CD4-positive, alpha-beta T cell treated with Interleukin-21 for 1 hour (primary cell): ENCODE measurements around the gene PTPRD.

Experiments
- DNase-seq: peaks from one replicate; pipeline ENCODE4 v3.0.0-alpha.2; 2020

PTPRD gene

GRCh38 chr9:10612641-10613398 is at the start of gene PTPRD:
PTPRD (minus strand) TSS chr9:10613002.
- no peak for DNase-seq

DNA sequence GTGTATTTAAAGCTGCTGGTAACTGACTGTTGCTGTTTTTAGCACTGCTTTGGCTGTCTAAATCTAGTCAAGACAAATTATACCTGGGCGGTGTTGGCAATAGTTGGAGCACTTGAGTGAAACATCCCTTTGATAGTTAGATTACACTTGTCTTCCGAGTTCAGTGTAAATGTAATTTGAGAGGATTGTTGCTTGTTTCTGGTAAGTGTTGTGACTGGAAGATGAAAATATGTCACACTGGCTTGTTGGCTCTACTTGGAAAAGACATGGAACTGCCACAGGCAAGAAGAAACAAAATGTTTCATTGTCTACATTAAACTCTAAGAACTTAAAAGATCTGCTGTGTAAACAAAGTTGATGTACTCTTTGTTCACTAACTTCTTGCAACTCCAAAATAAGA is 49.2 kb upstream of the PTPRD start:
- no peak for DNase-seq

GRCh38 chr9:10661376-10661775 is 48.6 kb upstream of the PTPRD start:
- no peak for DNase-seq

DNA sequence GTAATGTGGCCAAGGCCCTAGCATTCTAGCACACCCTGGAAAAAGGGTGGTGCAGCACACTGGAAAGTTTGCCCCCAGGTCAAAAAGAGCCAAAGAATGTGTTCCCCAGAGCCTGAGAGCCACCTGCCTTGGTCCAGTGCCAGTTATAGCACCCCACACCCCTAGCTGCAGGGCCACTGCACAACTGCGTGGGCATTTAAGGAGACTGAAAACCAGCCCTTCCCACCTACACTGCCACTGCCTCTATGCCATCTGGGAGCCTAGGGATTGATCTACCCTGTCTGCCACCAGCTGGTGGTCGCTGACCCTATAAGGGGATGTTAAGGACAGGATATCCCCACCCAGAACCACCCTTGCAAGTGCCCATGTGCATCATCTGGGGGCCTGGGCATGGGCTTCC is 38.2 kb upstream of the PTPRD start:
- no peak for DNase-seq

GRCh38 chr9:10649076-10649475 is 36.3 kb upstream of the PTPRD start:
- DNase-seq, result no peak

DNA sequence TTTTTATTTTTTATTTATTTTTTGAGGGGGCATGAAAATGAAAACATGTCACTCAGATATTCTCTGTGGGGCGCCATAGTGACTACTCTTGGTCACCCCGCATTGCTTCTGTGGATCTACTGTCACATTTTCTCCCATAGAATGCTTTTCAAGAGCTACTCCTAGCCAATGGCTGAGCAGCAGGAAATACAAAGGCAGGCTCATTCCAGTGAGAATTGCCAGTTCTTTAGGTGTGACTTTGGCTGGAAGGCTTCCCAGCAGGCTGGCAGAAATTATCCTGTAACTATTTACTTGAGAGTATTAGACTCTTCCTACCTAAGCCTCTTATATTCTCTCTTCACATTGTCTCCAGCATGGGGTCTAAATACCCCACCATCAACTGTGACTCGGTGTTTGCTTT is 21.0 kb upstream of the PTPRD start:
- DNase-seq, result no peak

DNA sequence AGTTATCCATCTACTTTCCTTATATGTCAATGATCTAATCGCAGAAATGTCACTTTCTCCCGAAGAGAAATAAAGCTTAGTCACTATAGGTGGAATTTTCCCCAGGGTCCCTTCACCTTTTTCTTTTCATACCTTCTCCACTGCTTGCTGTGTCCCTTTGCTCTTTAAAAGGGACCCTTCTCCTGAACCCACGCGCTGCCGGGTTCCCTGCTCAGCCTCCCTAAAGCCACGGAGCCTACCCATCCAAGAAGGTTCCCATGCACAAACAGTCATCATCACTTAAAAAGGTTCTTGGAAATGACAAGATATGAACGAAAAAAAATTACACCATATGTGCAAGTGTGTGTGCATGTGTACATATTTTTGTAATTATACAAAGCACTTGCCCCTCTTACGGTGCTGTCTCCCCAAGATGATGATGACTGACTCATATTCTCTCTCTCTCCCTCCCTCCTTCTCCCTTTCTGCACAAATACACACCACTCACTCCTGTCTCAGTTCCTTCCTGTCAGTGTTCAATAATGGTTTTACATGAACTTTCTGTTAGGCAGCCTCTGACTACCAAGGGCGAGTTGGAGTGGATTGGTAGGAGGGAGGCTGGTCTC is 1.5 kb upstream of the PTPRD start:
- DNase-seq, result no peak

DNA sequence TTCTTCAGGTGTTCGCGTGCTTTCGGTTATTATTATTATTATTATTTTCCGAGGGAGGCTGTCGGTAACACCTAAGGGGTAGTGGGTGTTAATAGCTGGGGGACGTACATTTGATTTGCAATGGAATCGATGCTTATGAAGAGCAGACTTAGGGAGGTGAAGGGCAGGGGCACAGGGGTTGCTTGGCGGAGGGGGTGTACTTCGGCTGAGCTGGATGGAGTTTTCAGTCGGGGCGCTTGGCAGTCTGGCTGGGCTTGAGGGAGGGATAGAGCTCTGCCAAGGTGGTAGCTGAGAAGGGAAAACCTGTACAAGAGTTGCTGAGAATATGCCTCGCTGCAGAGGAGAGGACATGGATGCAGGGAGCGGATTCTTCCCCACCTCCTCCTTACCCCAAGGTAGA is 617 bp upstream of the PTPRD start:
- no peak for DNase-seq

DNA sequence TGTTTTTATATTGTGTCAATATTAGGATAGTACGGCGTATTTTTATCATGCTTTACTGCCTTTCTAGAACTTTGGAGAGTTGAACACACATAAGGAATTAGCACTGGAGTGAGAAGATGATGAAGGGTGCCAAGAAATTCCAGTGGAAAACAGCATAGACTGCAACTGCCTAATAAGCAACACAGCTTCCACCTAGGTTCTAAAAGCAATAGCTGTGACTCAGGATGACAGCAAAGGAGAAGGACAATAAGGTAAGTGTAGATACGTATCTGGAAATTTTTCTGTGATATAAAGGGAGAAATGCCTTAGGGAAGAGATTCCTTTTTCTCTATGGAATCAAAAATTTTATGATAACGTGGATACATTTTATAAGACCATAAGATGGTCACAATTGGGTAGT is 7.4 kb downstream of the PTPRD start:
- DNase-seq, result no peak

- no peak for DNase-seq
Measured at GRCh38 chr9:10604927-10605326, 7.9 kb downstream of the PTPRD start.

- DNase-seq, result no peak
Measured at GRCh38 chr9:10597801-10598200, 15.0 kb downstream of the PTPRD start.

GRCh38 chr9:10594482-10594881 is 18.3 kb downstream of the PTPRD start:
- no peak for DNase-seq

DNA sequence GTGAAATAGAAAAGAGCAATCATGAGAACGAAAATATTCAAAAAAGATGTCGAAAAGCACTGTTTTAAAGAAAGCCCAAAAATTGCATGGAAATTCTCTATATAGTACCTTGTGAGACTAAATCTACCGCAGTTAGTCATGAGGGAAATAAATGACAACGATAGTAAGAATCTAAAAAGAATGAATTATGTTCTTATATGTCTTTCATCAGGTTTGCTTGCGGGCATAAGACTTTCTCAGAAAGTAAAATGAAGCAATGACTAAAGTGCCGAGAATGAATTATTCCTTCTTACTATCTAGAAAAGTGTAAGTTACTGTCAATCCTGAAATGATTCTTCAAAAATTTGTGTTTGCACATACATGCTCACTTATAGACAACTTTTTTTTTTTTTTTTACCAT is 26.4 kb downstream of the PTPRD start:
- no peak for DNase-seq

- no peak for DNase-seq
Measured at GRCh38 chr9:10571699-10572098, 41.1 kb downstream of the PTPRD start.

DNA sequence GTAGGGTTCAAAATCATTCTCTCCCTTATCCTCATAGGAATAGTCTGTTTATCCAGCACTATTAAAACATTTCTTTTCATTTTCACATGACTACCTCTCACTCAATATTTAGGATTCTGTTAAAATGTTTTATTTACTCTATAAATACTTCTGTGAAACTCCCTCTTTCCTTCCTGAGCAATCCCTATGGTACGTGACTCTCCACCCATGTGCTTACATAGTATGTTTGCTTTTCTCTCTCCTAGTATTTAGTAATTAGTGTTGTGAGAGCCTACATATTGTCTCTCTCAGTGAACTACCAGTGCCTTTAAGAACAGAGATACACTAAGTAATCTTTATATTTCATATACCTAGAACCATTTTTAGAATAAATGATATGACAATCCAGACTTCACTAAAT is 46.0 kb downstream of the PTPRD start:
- DNase-seq, result no peak

GRCh38 chr9:10562581-10563343 is 50.0 kb downstream of the PTPRD start:
- DNase-seq, result no peak

DNA sequence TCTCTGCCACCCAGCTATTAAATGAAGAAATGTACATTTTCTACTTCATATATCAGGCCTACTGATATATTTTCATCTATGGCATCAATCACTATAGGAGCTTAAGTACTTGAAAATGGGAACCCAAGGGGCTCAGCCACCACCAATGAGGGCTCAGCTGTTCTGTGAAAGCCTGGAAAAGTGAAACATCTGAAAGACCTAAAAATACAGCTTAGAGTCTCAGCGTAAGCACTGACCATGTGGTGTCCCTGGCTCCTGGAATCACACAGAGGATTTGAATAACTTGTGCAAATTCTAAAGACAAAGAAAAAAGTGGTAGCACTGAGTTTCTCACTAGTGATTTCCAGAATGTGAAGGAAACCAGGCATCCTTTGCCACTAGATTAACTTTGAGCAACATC is 64.5 kb downstream of the PTPRD start:
- DNase-seq, result no peak

DNA sequence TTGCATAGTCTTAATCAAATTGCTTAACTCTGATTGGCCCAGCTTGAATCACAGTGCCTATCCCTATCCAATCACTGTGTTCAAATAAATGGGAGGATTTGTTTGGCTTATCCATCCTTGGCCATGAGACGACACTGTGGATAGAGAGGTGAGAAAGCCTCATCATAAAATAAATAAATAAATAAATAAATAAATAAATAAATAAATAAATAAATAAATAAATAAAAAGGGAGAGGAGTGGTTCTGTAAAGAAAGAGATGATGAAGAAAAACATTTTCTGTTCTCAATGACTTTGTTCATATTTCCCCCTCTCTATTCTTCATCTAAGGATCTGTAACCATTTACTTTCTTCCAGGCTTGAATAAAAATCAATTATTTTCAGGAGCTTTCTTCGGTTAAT is 74.7 kb downstream of the PTPRD start:
- no peak for DNase-seq

GRCh38 chr9:10534850-10535249 is 78.0 kb downstream of the PTPRD start:
- DNase-seq, result no peak

- no peak for DNase-seq
Measured at GRCh38 chr9:10525972-10526371, 86.8 kb downstream of the PTPRD start.

- no peak for DNase-seq
Measured at GRCh38 chr9:10523164-10523563, 89.6 kb downstream of the PTPRD start.

GRCh38 chr9:10512144-10512543 is 100.7 kb downstream of the PTPRD start:
- no peak for DNase-seq

- no peak for DNase-seq
Measured at GRCh38 chr9:10488937-10489336, 123.9 kb downstream of the PTPRD start.

- DNase-seq, result no peak
Measured at GRCh38 chr9:10479172-10479571, 133.6 kb downstream of the PTPRD start.
